Smooth muscle cell (in vitro differentiated cells): Measurements from ENCODE around the gene SSTR3. TPM values are rescaled to one million over a fixed set of nuclear protein-coding genes. Genes with fewer than 3 reads are reported as not detected.

ENCODE experiments used
- DNase-seq: peaks from one replicate; lab custom pipeline; 2025; ENCODE audit not compliant: unreplicated experiment; lab: John Stamatoyannopoulos, UW
- H2AFZ ChIP-seq: fragments of 200-600 bp; sonication (generic); 2 replicates; pipeline ENCODE4 v1.6.0; 2016; ENCODE audit warnings: antibody characterized with exemption, low read depth, mild to moderate bottlenecking
- H3F3A ChIP-seq: fragments of 200-600 bp; sonication (generic); 2 replicates; pipeline ENCODE4 v1.6.0; 2017; ENCODE audit warnings: antibody characterized with exemption, low read depth
- H3K27ac ChIP-seq: fragments of 200-600 bp; sonication (generic); 2 replicates; pipeline ENCODE4 v1.5.1; 2016; ENCODE audit warnings: low read depth, mild to moderate bottlenecking
- H3K27me3 ChIP-seq: fragments of 200-600 bp; sonication (generic); 2 replicates; pipeline ENCODE4 v1.6.1; 2016; ENCODE audit warnings: low read depth, mild to moderate bottlenecking
- H3K36me3 ChIP-seq: fragments of 200-600 bp; sonication (generic); 2 replicates; pipeline ENCODE4 v1.5.1; 2016; ENCODE audit warnings: low read depth
- H3K4me1 ChIP-seq: fragments of 200-600 bp; sonication (generic); 2 replicates; pipeline ENCODE4 v1.5.1; 2016; ENCODE audit warnings: low read depth
- H3K4me2 ChIP-seq: fragments of 200-600 bp; sonication (generic); 2 replicates; pipeline ENCODE4 v1.6.0; 2016; ENCODE audit warnings: mild to moderate bottlenecking
- H3K4me3 ChIP-seq: fragments of 200-600 bp; sonication (generic); 2 replicates; pipeline ENCODE4 v1.5.1; 2016; ENCODE audit warnings: mild to moderate bottlenecking
- H3K79me2 ChIP-seq: fragments of 200-600 bp; sonication (generic); 2 replicates; pipeline ENCODE4 v1.6.0; 2016; ENCODE audit warnings: low read depth, mild to moderate bottlenecking
- H3K9ac ChIP-seq: fragments of 200-600 bp; sonication (generic); 2 replicates; pipeline ENCODE4 v1.6.0; 2016; ENCODE audit warnings: low read depth
- H3K9me3 ChIP-seq: fragments of 200-600 bp; sonication (generic); replicated peaks from 2 replicates; pipeline ENCODE4 v1.5.1; 2016; ENCODE audit warnings: low read depth
- H4K20me1 ChIP-seq: fragments of 200-600 bp; sonication (generic); 2 replicates; pipeline ENCODE4 v1.6.0; 2016; ENCODE audit warnings: low read depth
- WGBS: methylation state at CpG from one replicate; pipeline ENCODE4 v1.1.7; 2016; ENCODE audit warnings: low lambda C conversion rate; 5-methylcytosine and 5-hydroxymethylcytosine counted together
- polyA plus RNA-seq: library from polyadenylated mRNA; unstranded; fragments of >200 nt; fragmentation: Nextera tagmentation; extraction: Ambion mirVana; gene quantifications from 2 replicates; pipeline ENCODE4 v1.2.1, GENCODE V29; 2016
- total RNA-seq: library from RNA; depleted of rRNA; stranded (reverse); fragments of >200 nt; gene quantifications from 2 replicates; pipeline ENCODE4 v1.2.3, GENCODE V29; 2014
- TF ChIP-seq, protein P1 (sequence below): fragments of 200-600 bp; sonication (generic); IDR thresholded peaks from 2 replicates; pipeline ENCODE4 v1.5.1; 2017; ENCODE audit warnings: borderline replicate concordance, mild to moderate bottlenecking, antibody characterized with exemption; ENCODE audit not compliant: insufficient read depth, poor library complexity, severe bottlenecking

SSTR3 gene
- total and polyA plus RNA-seq, 2 experiments from 2014 or later: not detected

DNA sequence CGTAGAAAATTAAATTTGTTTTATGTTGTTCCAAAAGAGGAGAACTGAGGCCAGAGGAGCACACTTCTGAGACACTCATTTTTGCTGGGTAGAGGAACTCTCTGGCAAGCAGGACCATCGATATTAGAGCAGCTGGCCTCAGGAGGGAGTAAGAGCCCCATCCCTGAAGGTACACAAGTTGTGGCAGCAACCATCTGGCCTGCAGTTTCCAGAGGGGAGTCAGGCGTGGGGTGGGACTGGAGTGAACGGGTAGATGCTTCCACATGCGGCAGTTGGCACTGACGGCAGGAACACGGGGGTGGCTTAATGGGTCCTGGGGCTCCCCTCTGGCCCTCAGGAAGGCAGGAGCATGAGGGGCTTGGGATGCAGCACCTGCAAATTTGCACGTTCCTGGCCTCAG, 13.2 kb upstream of the SSTR3 start:
- H3F3A ChIP-seq: peaks cover 9% of the 10 kb centered on the region
- 82% methylated on average over 8 of the region's 8 CpGs for WGBS
- no peak overlapping the region for H2AFZ ChIP-seq
- H3K9ac ChIP-seq: no peak overlapping the region
- H3K79me2 ChIP-seq: no peaks in the 10 kb centered on the region
- no peak for DNase-seq
- H3K4me2 ChIP-seq: no peak overlapping the region
- no peaks in the 10 kb centered on the region for H3K9me3 ChIP-seq
- no peak overlapping the region for H3K27ac ChIP-seq
- H3K4me3 ChIP-seq: no peak overlapping the region
- H3K27me3 ChIP-seq: no peaks in the 10 kb centered on the region
- no peaks in the 10 kb centered on the region for H4K20me1 ChIP-seq
- H3K4me1 ChIP-seq: peaks cover 4% of the 10 kb centered on the region
- H3K36me3 ChIP-seq: no peaks in the 10 kb centered on the region
- TF ChIP-seq, protein P1, sequence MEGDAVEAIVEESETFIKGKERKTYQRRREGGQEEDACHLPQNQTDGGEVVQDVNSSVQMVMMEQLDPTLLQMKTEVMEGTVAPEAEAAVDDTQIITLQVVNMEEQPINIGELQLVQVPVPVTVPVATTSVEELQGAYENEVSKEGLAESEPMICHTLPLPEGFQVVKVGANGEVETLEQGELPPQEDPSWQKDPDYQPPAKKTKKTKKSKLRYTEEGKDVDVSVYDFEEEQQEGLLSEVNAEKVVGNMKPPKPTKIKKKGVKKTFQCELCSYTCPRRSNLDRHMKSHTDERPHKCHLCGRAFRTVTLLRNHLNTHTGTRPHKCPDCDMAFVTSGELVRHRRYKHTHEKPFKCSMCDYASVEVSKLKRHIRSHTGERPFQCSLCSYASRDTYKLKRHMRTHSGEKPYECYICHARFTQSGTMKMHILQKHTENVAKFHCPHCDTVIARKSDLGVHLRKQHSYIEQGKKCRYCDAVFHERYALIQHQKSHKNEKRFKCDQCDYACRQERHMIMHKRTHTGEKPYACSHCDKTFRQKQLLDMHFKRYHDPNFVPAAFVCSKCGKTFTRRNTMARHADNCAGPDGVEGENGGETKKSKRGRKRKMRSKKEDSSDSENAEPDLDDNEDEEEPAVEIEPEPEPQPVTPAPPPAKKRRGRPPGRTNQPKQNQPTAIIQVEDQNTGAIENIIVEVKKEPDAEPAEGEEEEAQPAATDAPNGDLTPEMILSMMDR: no peak

DNA sequence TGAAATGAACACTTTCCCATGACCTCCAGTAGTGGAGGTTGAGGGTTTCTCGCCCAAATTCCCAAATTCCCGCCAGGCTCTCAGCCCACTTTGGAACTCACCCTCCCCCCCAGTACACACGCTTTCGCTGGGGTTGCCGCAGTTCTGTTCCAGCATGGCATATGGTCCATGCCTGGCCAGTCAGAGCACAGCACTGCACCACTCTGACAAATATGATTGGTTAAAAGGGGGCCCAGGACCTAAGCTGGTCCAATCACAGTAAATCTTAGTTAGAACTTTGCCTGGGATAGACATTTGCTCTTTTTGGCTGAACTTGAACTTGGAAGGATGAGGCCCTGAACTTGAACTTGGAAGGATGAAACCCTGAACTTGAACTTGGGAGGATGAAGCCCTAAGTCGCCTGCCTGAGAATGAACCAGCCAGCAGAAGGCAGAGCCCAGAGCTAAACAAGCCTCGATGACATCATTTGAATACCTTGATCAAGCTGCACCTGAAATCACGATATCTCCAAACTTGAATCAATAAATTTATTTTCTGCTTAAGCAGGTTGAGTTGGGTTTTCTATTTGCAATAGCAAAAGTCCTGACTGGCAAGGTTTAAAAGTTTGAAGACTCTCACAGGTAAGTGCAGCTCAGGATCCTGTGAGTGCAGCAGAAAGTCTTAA, 12.6 kb upstream of the SSTR3 start:
- Histone ChIP-seq H3K4me1 (peaks cover 4% of the 10 kb centered on the region), H3K27ac (no peak overlapping the region), H2AFZ (no peak overlapping the region), H3F3A (peaks cover 9% of the 10 kb centered on the region), H3K79me2 (no peaks in the 10 kb centered on the region), H3K9ac (no peak overlapping the region), H3K4me3 (no peak overlapping the region), H3K27me3 (peaks cover under 1% of the 10 kb centered on the region), H3K36me3 (no peaks in the 10 kb centered on the region), H4K20me1 (no peaks in the 10 kb centered on the region), H3K4me2 (no peak overlapping the region), H3K9me3 (no peaks in the 10 kb centered on the region)
- WGBS: 82% methylated on average over 8 of the region's 8 CpGs
- TF ChIP-seq, protein P1: no peak
- no peak for DNase-seq

DNA sequence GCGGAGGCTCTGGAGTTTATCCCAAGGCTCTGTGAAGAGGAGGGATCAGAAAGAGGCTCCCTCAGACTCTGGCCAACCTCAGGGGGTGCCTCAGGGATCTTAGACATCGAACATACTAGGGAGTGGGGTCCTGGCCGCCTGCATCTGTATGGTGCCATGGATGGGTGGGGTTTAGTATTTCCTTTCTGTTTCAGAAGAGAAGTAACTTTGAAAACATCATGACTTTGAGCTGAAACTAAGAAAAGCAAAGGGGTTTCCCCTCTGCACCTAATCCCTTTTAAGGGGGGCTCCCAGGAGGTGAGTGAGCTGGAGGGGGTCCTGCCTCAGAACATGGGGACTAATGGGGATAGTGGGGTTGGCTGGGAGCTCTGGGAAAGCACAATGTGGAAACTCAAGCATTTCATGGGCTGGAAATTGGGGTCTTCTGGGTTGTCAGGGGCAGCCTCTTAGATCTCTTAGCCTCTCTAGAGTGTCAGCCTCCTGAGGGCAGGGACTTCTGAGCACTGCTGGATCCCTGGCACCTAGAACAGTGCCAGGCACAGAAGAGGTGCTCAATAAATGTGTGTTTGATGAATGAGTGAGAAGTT, 11.8 kb upstream of the SSTR3 start:
- no peak overlapping the region for H3K9ac ChIP-seq
- H3K27ac ChIP-seq: no peak overlapping the region
- 94% methylated on average over 3 of the region's 3 CpGs for WGBS
- no peak overlapping the region for H3K4me3 ChIP-seq
- H3F3A ChIP-seq: peaks cover under 1% of the 10 kb centered on the region
- peaks cover 4% of the 10 kb centered on the region for H3K27me3 ChIP-seq
- H3K36me3 ChIP-seq: no peaks in the 10 kb centered on the region
- H3K79me2 ChIP-seq: no peaks in the 10 kb centered on the region
- H3K9me3 ChIP-seq: no peaks in the 10 kb centered on the region
- H3K4me2 ChIP-seq: no peak overlapping the region
- H4K20me1 ChIP-seq: no peaks in the 10 kb centered on the region
- TF ChIP-seq, protein P1: no peak
- H2AFZ ChIP-seq: no peak overlapping the region
- no peak for DNase-seq
- no peaks in the 10 kb centered on the region for H3K4me1 ChIP-seq
